ENCODE results near the gene TMPO.
"Not testable (repeated sequence)": the region's sequence is repeated elsewhere in the genome, so short reads cannot be mapped to it uniquely, and the experiment has no call there.

Gene TMPO

GRCh38 chr12:98490501-98491453, 24.6 kb upstream of the TMPO start:
- CTCF ChIA-PET: interaction anchor here (0.5 to 1.9 kb wide), 12 partner anchors 10 to 1374 kb away, joined by 3 to 5 read pairs (median 4); no protein-coding TSS in a partner anchor
- TF ChIP-seq LEF1 (IDR thresholded peaks at IDR 0.05; ENCODE audit: borderline replicate concordance): no peak
- no peak for TF ChIP-seq CTBP1 (IDR thresholded peaks at IDR 0.05; ENCODE audit: borderline replicate concordance)
- no peak for TF ChIP-seq FOXA1 (IDR thresholded peaks at IDR 0.05)
- TF ChIP-seq ZNF384 (IDR thresholded peaks at IDR 0.05): no peak
- no peak for TF ChIP-seq ELF4 (IDR thresholded peaks at IDR 0.05)
- TF ChIP-seq FOXM1 (IDR thresholded peaks at IDR 0.05; ENCODE audit: borderline replicate concordance): peak; percentile 96
- no peak for TF ChIP-seq SP1 (IDR thresholded peaks at IDR 0.05)
- TF ChIP-seq BHLHE40 (IDR thresholded peaks at IDR 0.05; ENCODE audit: borderline replicate concordance): no peak
- no peak for TF ChIP-seq FOXK2 (IDR thresholded peaks at IDR 0.05)
- peak; percentile 77 for DNase-seq (ENCODE audit: extremely low spot score)
- POLR2A ChIA-PET: interaction anchor here (0.8 to 5.4 kb wide), 2 partner anchors 13 to 24 kb away, joined by 4 to 45 read pairs; partner anchors contain the start of gene TMPO

- TF ChIP-seq SP1 (IDR thresholded peaks at IDR 0.05) (no peak), NFRKB (IDR thresholded peaks at IDR 0.05) (no peak), FOXM1 (IDR thresholded peaks at IDR 0.05; ENCODE audit: borderline replicate concordance) (no peak), ZNF384 (IDR thresholded peaks at IDR 0.05) (no peak), TARDBP (IDR thresholded peaks at IDR 0.05) (no peak), SUZ12 (IDR thresholded peaks at IDR 0.05) (no peak), FOXK2 (IDR thresholded peaks at IDR 0.05) (no peak), L3MBTL2 (conservative IDR thresholded peaks at IDR 0.05) (no peak), ARNT (IDR thresholded peaks at IDR 0.05) (no peak), ELF4 (IDR thresholded peaks at IDR 0.05) (no peak), CTBP1 (IDR thresholded peaks at IDR 0.05; ENCODE audit: borderline replicate concordance) (no peak), FOXA1 (IDR thresholded peaks at IDR 0.05) (no peak), BHLHE40 (IDR thresholded peaks at IDR 0.05; ENCODE audit: borderline replicate concordance) (no peak), LEF1 (IDR thresholded peaks at IDR 0.05; ENCODE audit: borderline replicate concordance) (no peak), PKNOX1 (IDR thresholded peaks at IDR 0.05) (no peak), HDGF (IDR thresholded peaks at IDR 0.05; ENCODE audit: borderline replicate concordance) (no peak)
- ChIA-PET CTCF (no interaction called here), POLR2A (interaction anchor here (0.7 to 5.4 kb wide), 2 partner anchors 17 to 22 kb away, joined by 4 to 45 read pairs; partner anchors contain the start of gene TMPO)
- no peak for DNase-seq (ENCODE audit: extremely low spot score)
These were observed 22.7 kb upstream of the TMPO start for GRCh38 chr12:98492580-98493140.

GRCh38 chr12:98501266-98501629, 14.1 kb upstream of the TMPO start:
- not testable (repeated sequence) for DNase-seq (ENCODE audit: extremely low spot score)
- CTCF ChIA-PET: interaction anchor here (0.6 to 1.3 kb wide), 2 partner anchors 10 to 53 kb away, joined by 3 to 5 read pairs; no protein-coding TSS in a partner anchor
- POLR2A ChIA-PET: interaction anchor here (1.0 kb wide), 1 partner anchor 14 kb away, joined by 4 read pairs; the partner anchor contains the start of gene TMPO

- ChIA-PET CTCF (interaction anchor here (1.1 kb wide), 1 partner anchor 12 kb away, joined by 3 read pairs; no protein-coding TSS in a partner anchor), POLR2A (interaction anchor here (0.8 to 1.0 kb wide), 3 partner anchors 10 to 12 kb away, joined by 4 read pairs; partner anchors contain the start of gene TMPO)
- DNase-seq (ENCODE audit: extremely low spot score): peak; percentile 74
- no peak for TF ChIP-seq NFRKB (IDR thresholded peaks at IDR 0.05)
- no peak for TF ChIP-seq FOXK2 (IDR thresholded peaks at IDR 0.05)
- peak; percentile 48 for TF ChIP-seq PKNOX1 (IDR thresholded peaks at IDR 0.05)
- TF ChIP-seq LEF1 (IDR thresholded peaks at IDR 0.05; ENCODE audit: borderline replicate concordance): no peak
- TF ChIP-seq SUZ12 (IDR thresholded peaks at IDR 0.05): no peak
- no peak; the same call in 1 of the 2 replicates for TF ChIP-seq CTBP1 (IDR thresholded peaks at IDR 0.05; ENCODE audit: borderline replicate concordance)
- TF ChIP-seq ZNF384 (IDR thresholded peaks at IDR 0.05): no peak
- TF ChIP-seq FOXM1 (IDR thresholded peaks at IDR 0.05; ENCODE audit: borderline replicate concordance): no peak
These were observed 12.1 kb upstream of the TMPO start for GRCh38 chr12:98503342-98503591.

- ChIA-PET POLR2A (interaction anchor here (0.8 to 1.0 kb wide), 3 partner anchors 10 to 12 kb away, joined by 4 read pairs; partner anchors contain the start of gene TMPO), CTCF (interaction anchor here (1.1 kb wide), 1 partner anchor 13 kb away, joined by 3 read pairs; no protein-coding TSS in a partner anchor)
- peak; percentile 78 for DNase-seq (ENCODE audit: extremely low spot score)
- TF ChIP-seq ELF4 (IDR thresholded peaks at IDR 0.05): no peak
- TF ChIP-seq ZNF384 (IDR thresholded peaks at IDR 0.05): peak; percentile 95
- no peak for TF ChIP-seq FOXM1 (IDR thresholded peaks at IDR 0.05; ENCODE audit: borderline replicate concordance)
- TF ChIP-seq ARNT (IDR thresholded peaks at IDR 0.05): 0 out of 2 replicates have a peak, but pooled peaks have one; percentile 9
- TF ChIP-seq FOXK2 (IDR thresholded peaks at IDR 0.05): no peak
- no peak for TF ChIP-seq BHLHE40 (IDR thresholded peaks at IDR 0.05; ENCODE audit: borderline replicate concordance)
- peak; percentile 52; the same call in 1 of the 2 replicates for TF ChIP-seq NFRKB (IDR thresholded peaks at IDR 0.05)
- TF ChIP-seq TARDBP (IDR thresholded peaks at IDR 0.05): no peak
- TF ChIP-seq LEF1 (IDR thresholded peaks at IDR 0.05; ENCODE audit: borderline replicate concordance): peak; percentile 97
These were observed 11.6 kb upstream of the TMPO start for GRCh38 chr12:98503592-98504367.

GRCh38 chr12:98504368-98504617, 11.1 kb upstream of the TMPO start:
- no peak for DNase-seq (ENCODE audit: extremely low spot score)
- ChIA-PET CTCF (no interaction called here), POLR2A (interaction anchor here (0.6 kb wide), 1 partner anchor 75 kb away, joined by 3 read pairs; no protein-coding TSS in a partner anchor)
- TF ChIP-seq BHLHE40 (IDR thresholded peaks at IDR 0.05; ENCODE audit: borderline replicate concordance) (no peak), FOXM1 (IDR thresholded peaks at IDR 0.05; ENCODE audit: borderline replicate concordance) (no peak), LEF1 (IDR thresholded peaks at IDR 0.05; ENCODE audit: borderline replicate concordance) (no peak), ELF4 (IDR thresholded peaks at IDR 0.05) (no peak), L3MBTL2 (conservative IDR thresholded peaks at IDR 0.05) (peak; percentile 38; the same call in 1 of the 2 replicates)
